ENCODE data around the gene ASIC2. TPM values are rescaled to one million over a fixed set of nuclear protein-coding genes. Genes with fewer than 3 reads are reported as not detected.

Gene ASIC2
- total and polyA plus RNA-seq, 12 donors: 0.29 to 1.5 (median 0.69) TPM

DNA sequence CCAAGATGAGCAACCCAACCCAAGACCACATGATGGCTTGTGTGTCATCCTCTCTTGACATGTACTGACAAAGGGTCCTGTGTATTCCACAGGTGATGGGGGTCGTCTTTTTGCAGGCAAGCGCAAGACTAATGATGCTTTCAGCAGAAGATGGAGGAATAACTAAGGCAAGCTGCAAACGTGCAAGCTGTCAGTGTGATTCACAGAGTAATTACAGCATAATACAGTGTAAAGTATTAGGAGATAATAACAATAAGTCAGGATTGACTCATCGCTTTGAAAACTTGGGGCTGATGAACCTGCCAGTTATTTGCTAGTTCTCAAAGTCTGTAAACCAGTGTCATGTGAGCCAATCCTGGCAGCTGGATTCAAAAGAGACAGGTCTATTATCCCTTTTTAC is 41.6 kb upstream of the ASIC2 start:
- WGBS, 4 donors: 47 to 66% (median 57%) methylated on average over 4 of the region's 4 CpGs
- Histone ChIP-seq H3K4me3 (no peak overlapping the region), H3K9me3 (replicated peaks in 1 of 3) (no peaks in the 10 kb centered on the region), H3K4me1 (replicated peaks in 1 of 2) (no peaks in the 10 kb centered on the region), H3K27ac (no peak overlapping the region), H3K36me3 (replicated peaks in 1 of 2) (no peaks in the 10 kb centered on the region), H3K27me3 (peaks cover 9% of the 10 kb centered on the region)
- TF ChIP-seq, protein P1, sequence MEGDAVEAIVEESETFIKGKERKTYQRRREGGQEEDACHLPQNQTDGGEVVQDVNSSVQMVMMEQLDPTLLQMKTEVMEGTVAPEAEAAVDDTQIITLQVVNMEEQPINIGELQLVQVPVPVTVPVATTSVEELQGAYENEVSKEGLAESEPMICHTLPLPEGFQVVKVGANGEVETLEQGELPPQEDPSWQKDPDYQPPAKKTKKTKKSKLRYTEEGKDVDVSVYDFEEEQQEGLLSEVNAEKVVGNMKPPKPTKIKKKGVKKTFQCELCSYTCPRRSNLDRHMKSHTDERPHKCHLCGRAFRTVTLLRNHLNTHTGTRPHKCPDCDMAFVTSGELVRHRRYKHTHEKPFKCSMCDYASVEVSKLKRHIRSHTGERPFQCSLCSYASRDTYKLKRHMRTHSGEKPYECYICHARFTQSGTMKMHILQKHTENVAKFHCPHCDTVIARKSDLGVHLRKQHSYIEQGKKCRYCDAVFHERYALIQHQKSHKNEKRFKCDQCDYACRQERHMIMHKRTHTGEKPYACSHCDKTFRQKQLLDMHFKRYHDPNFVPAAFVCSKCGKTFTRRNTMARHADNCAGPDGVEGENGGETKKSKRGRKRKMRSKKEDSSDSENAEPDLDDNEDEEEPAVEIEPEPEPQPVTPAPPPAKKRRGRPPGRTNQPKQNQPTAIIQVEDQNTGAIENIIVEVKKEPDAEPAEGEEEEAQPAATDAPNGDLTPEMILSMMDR (IDR thresholded peaks at IDR 0.05): no peak
- DNase-seq: no peak
- intact Hi-C loops (cut with DNase I): no loop called here

DNA sequence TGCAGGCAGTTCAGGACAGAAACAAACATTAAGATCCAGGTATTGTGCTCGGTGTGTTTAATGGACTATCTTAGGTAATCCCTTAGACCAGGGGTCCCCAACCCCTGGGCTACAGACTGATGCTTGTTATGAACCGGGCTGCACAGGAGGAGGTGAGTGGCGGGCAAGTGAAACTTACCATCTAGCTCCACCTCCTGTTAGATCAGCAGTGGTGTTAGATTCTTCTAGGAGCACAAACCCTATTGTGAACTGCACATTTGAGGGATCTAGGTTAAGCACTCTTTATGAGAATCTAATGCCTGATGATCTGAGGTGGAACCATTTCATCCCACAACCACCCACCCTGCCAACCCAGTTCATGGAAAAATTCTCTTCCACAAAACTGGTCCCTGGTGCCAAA is 37.8 kb upstream of the ASIC2 start:
- no peak overlapping the region for H3K27ac ChIP-seq
- TF ChIP-seq, protein P1 (IDR thresholded peaks at IDR 0.05): no peak
- H3K4me1 ChIP-seq (replicated peaks in 1 of 2): no peaks in the 10 kb centered on the region

DNA sequence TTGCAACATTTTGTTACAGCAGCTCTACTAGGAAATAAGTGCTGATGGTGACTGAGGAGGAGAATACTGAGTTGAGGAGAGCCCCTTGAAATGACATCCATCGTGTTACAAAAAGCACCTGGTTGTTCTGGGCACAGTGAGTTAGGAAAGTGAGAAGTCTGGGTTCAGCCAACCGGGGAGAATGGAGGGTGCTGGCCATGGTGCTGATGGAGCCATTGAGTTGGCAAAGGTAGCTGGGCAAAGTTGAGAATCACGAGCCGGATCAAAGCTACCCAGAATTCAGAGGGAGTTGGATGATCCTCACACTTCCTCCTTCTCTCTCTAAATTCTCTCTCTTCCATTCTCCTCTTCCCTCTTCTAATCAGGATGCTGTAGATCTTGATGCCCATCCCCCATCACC is 35.0 kb upstream of the ASIC2 start:
- WGBS, 4 donors: 22 to 34% (median 29%) methylated on average over 4 of the region's 4 CpGs
- TF ChIP-seq POLR2A (IDR thresholded peaks at IDR 0.05): no peak
- TF ChIP-seq, protein P1 (IDR thresholded peaks at IDR 0.05): no peak
- intact Hi-C loops (cut with DNase I): no loop called here
- H3K4me3 ChIP-seq: no peak overlapping the region
- no peaks in the 10 kb centered on the region for H3K4me1 ChIP-seq (replicated peaks in 1 of 2)
- H3K27ac ChIP-seq: no peak overlapping the region
- H3K9me3 ChIP-seq (replicated peaks in 1 of 3): no peaks in the 10 kb centered on the region
- no peaks in the 10 kb centered on the region for H3K36me3 ChIP-seq (replicated peaks in 1 of 2)
- no peaks in the 10 kb centered on the region for H3K27me3 ChIP-seq
- peak in 3 of 7 donors; percentile 1 to 21 (median 17) for DNase-seq

More for the DNA sequence above, 37.8 kb upstream of the ASIC2 start:
- Histone ChIP-seq H3K27me3 (no peaks in the 10 kb centered on the region), H3K4me3 (no peak overlapping the region), H3K9me3 (replicated peaks in 1 of 3) (no peaks in the 10 kb centered on the region), H3K36me3 (replicated peaks in 1 of 2) (no peaks in the 10 kb centered on the region)
- 76 to 84% (median 80%) methylated on average over 3 of the region's 3 CpGs for WGBS, 4 donors
- intact Hi-C loops (cut with DNase I): no loop called here
- no peak for DNase-seq

DNA sequence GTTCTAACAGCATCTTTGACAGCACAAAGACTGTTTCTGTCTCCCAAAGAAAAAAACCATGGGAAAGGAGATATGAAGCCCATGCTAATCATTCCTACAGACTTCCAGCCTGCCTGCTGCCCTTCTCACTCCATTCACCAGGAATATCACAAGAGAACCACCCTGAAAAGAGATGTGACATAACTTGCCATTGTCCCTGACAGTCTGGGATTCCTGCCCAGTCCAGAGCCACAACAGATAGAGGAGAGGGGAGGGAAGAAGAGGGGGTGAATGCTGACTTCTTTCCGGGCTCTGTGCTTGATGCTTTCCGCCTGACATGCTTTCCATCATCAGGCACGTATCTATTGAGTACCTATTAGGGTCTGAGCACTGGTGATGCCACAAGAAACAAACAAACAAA is 31.6 kb upstream of the ASIC2 start:
- intact Hi-C loops (cut with DNase I): no loop called here
- H3K9me3 ChIP-seq (replicated peaks in 1 of 3): no peaks in the 10 kb centered on the region
- WGBS, 4 donors: 33 to 46% (median 37%) methylated on average over 3 of the region's 3 CpGs
- H3K4me3 ChIP-seq: no peak overlapping the region
- H3K27ac ChIP-seq: no peak overlapping the region
- no peaks in the 10 kb centered on the region for H3K27me3 ChIP-seq
- no peaks in the 10 kb centered on the region for H3K4me1 ChIP-seq (replicated peaks in 1 of 2)
- TF ChIP-seq, protein P1 (IDR thresholded peaks at IDR 0.05): no peak
- no peak for TF ChIP-seq POLR2A (IDR thresholded peaks at IDR 0.05)
- peak in 2 of 7 donors; percentile 13 to 14 for DNase-seq
- no peaks in the 10 kb centered on the region for H3K36me3 ChIP-seq (replicated peaks in 1 of 2)
